GM19023 (cell line): ENCODE measurements around the gene NAP1L1.
A peak's percentile ranks its signal among the peaks of the same experiment; 100 is the strongest.

ENCODE experiments used
- ATAC-seq: cut with Tn5 transposase; IDR thresholded peaks from one replicate; pipeline ENCODE4 v1.9.1; 2021; ENCODE audit warnings: mild to moderate bottlenecking, moderate library complexity; ENCODE audit not compliant: unreplicated experiment

Gene NAP1L1

GRCh38 chr12:76041406-76041805, 43.1 kb downstream of the NAP1L1 start:
- no peak for ATAC-seq

GRCh38 chr12:76040461-76040860, 44.0 kb downstream of the NAP1L1 start:
- no peak for ATAC-seq

- ATAC-seq = no peak
These were observed 46.3 kb downstream of the NAP1L1 start for GRCh38 chr12:76038176-76038575.

- peak; percentile 63 for ATAC-seq
These were observed 47.1 kb downstream of the NAP1L1 start for GRCh38 chr12:76037130-76038103.

- no peak for ATAC-seq
These were observed 49.4 kb downstream of the NAP1L1 start for GRCh38 chr12:76035045-76035444.

- ATAC-seq = no peak
These were observed 51.1 kb downstream of the NAP1L1 start for GRCh38 chr12:76033081-76034011.

GRCh38 chr12:76032043-76032981, 52.2 kb downstream of the NAP1L1 start:
- ATAC-seq = peak; percentile 30

GRCh38 chr12:76031414-76032042, 53.0 kb downstream of the NAP1L1 start, which contains the start of gene PHLDA1:
TSS of gene PHLDA1 (minus strand) at chr12:76031776.
- ATAC-seq = peak; percentile 85

GRCh38 chr12:76031081-76031413, 53.4 kb downstream of the NAP1L1 start:
- peak; percentile 8 for ATAC-seq

- ATAC-seq = no peak
These were observed 54.0 kb downstream of the NAP1L1 start for GRCh38 chr12:76030341-76031080.

GRCh38 chr12:76029982-76030340, 54.5 kb downstream of the NAP1L1 start:
- ATAC-seq = no peak

- ATAC-seq = no peak
These were observed 55.8 kb downstream of the NAP1L1 start for GRCh38 chr12:76028571-76029277.

GRCh38 chr12:76026643-76027063, 57.8 kb downstream of the NAP1L1 start:
- no peak for ATAC-seq

- no peak for ATAC-seq
These were observed 58.6 kb downstream of the NAP1L1 start for GRCh38 chr12:76025601-76026575.

- ATAC-seq = no peak
These were observed 59.4 kb downstream of the NAP1L1 start for GRCh38 chr12:76024942-76025600.

GRCh38 chr12:76024102-76024781, 60.2 kb downstream of the NAP1L1 start:
- ATAC-seq = no peak
